ENCODE measurements around the gene GAPDH.
A peak's percentile ranks its signal among the peaks of the same experiment; 100 is the strongest.
"Not testable (repeated sequence)": the region's sequence is repeated elsewhere in the genome, so short reads cannot be mapped to it uniquely, and the experiment has no call there.

The GAPDH gene

GRCh38 chr12:6550294-6551062 lies 16.2 kb downstream of the GAPDH start:
- Histone ChIP-seq H3K9me3 (no peaks in the 10 kb centered on the region), H3K9ac (peak overlapping the region; percentile 56), H3K27ac (peak overlapping the region; percentile 68), H3K4me2 (peak overlapping the region; percentile 96), H3K27me3 (no peaks in the 10 kb centered on the region), H3K4me3 (no peak overlapping the region), H3K36me3 (peaks cover 64% of the 10 kb centered on the region), H4K20me1 (peaks cover 73% of the 10 kb centered on the region), H3K4me1 (peaks cover 77% of the 10 kb centered on the region)
- 0 out of 2 replicates have a peak, but pooled peaks have one; percentile 36 for TF ChIP-seq Cebpa-rat (IDR thresholded peaks at IDR 0.05)

- Histone ChIP-seq H3K9me3 (no peaks in the 10 kb centered on the region), H3K27ac (peak overlapping the region; percentile 40), H3K4me3 (no peak overlapping the region), H4K20me1 (peaks cover 75% of the 10 kb centered on the region), H3K36me3 (peaks cover 58% of the 10 kb centered on the region), H3K9ac (peak overlapping the region; percentile 56), H3K4me1 (peaks cover 78% of the 10 kb centered on the region), H3K4me2 (peak overlapping the region; percentile 96), H3K27me3 (no peaks in the 10 kb centered on the region)
- TF ChIP-seq Cebpa-rat (IDR thresholded peaks at IDR 0.05): no peak
Measured at GRCh38 chr12:6551063-6551461, 16.7 kb downstream of the GAPDH start.

GRCh38 chr12:6551496-6552139 lies 17.3 kb downstream of the GAPDH start:
- TF ChIP-seq Cebpa-rat (IDR thresholded peaks at IDR 0.05): no peak
- H3K9me3 ChIP-seq: no peaks in the 10 kb centered on the region
- H3K27ac ChIP-seq: peak overlapping the region; percentile 40
- H3K9ac ChIP-seq: peak overlapping the region; percentile 56
- peaks cover 83% of the 10 kb centered on the region for H3K4me1 ChIP-seq
- no peaks in the 10 kb centered on the region for H3K27me3 ChIP-seq
- peak overlapping the region; percentile 98; the same call in 1 of the 2 replicates for H3K4me3 ChIP-seq
- peaks cover 57% of the 10 kb centered on the region for H3K36me3 ChIP-seq
- peak overlapping the region; percentile 96 for H3K4me2 ChIP-seq
- H4K20me1 ChIP-seq: peaks cover 78% of the 10 kb centered on the region

- peaks cover 57% of the 10 kb centered on the region for H3K36me3 ChIP-seq
- peaks cover 87% of the 10 kb centered on the region for H3K4me1 ChIP-seq
- no peaks in the 10 kb centered on the region for H3K27me3 ChIP-seq
- H3K4me2 ChIP-seq: peak overlapping the region; percentile 96
- H3K9me3 ChIP-seq: no peaks in the 10 kb centered on the region
- no peak for TF ChIP-seq Cebpa-rat (IDR thresholded peaks at IDR 0.05)
- H3K27ac ChIP-seq: peak overlapping the region; percentile 40
- H3K4me3 ChIP-seq: peak overlapping the region; percentile 98; the same call in 1 of the 2 replicates
- H3K9ac ChIP-seq: peak overlapping the region; percentile 56
- peaks cover 84% of the 10 kb centered on the region for H4K20me1 ChIP-seq
Measured at GRCh38 chr12:6552140-6552551, 17.8 kb downstream of the GAPDH start.

- Histone ChIP-seq H3K4me3 (peak overlapping the region; percentile 98), H3K36me3 (peaks cover 56% of the 10 kb centered on the region)
Measured at GRCh38 chr12:6553051-6553868, 18.9 kb downstream of the GAPDH start.

DNA sequence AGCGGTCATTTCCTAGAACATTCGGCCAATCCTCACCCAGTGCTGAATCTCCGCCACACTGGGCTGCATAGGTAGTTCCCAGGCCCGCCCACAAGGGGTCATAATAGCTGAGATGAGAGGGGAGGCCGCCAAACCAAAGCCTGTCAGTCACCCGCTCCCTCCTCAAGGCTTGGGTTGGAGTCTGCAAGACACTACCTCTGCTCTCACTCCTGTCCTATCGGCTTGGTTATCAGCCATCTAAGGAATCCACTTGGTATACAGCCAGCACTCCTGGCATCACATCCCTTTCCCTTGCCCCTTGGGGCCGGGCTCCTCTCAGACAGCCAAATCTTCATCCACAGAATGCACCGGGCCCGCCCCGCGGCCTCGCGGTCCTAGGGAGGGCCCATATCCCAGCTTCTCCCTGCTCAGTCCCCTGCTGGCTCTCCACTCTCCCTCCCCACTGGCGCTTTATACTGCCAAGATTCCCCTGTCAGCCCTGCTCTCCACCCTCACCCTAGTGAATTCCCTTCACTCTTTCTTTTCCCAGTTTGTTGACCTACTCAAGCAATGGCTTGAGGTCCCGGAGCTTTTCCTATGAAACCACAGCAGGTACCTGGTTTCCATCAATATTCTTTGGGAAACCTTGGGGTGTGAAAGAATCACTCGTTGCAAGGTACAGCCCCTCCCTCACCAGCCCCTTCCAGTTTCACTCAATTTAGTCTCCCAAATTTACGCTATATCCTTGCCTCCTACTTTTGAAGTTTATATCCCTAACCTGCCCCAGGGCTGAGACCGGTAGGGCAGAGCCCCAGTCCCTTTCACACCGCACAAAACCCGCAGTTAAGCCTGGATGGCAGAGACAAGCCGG lies 20.1 kb downstream of the GAPDH start:
- Histone ChIP-seq H3K9me3 (no peaks in the 10 kb centered on the region), H3K9ac (peak overlapping the region; percentile 90), H3K4me1 (peaks cover 78% of the 10 kb centered on the region), H3K4me3 (peak overlapping the region; percentile 98), H3K4me2 (peak overlapping the region; percentile 96), H4K20me1 (peaks cover 86% of the 10 kb centered on the region), H3K36me3 (peaks cover 56% of the 10 kb centered on the region), H3K27me3 (no peaks in the 10 kb centered on the region), H3K27ac (peak overlapping the region; percentile 84)
- TF ChIP-seq Cebpa-rat (IDR thresholded peaks at IDR 0.05): no peak

More at GRCh38 chr12:6553051-6553868, 18.9 kb downstream of the GAPDH start:
- H3K9ac ChIP-seq: peak overlapping the region; percentile 56
- no peaks in the 10 kb centered on the region for H3K27me3 ChIP-seq
- no peak overlapping the region for H3K27ac ChIP-seq
- H4K20me1 ChIP-seq: peaks cover 94% of the 10 kb centered on the region
- H3K9me3 ChIP-seq: no peaks in the 10 kb centered on the region
- peaks cover 87% of the 10 kb centered on the region for H3K4me1 ChIP-seq
- TF ChIP-seq Cebpa-rat (IDR thresholded peaks at IDR 0.05): no peak
- peak overlapping the region; percentile 96 for H3K4me2 ChIP-seq

GRCh38 chr12:6555018-6555691 lies 20.8 kb downstream of the GAPDH start:
- Histone ChIP-seq H3K27me3 (no peaks in the 10 kb centered on the region), H3K27ac (peak overlapping the region; percentile 84), H3K9me3 (no peaks in the 10 kb centered on the region), H3K4me2 (peak overlapping the region; percentile 96), H4K20me1 (peaks cover 84% of the 10 kb centered on the region), H3K9ac (peak overlapping the region; percentile 90), H3K4me3 (peak overlapping the region; percentile 98), H3K36me3 (peaks cover 56% of the 10 kb centered on the region), H3K4me1 (peaks cover 71% of the 10 kb centered on the region)
- TF ChIP-seq Cebpa-rat (IDR thresholded peaks at IDR 0.05): no peak

DNA sequence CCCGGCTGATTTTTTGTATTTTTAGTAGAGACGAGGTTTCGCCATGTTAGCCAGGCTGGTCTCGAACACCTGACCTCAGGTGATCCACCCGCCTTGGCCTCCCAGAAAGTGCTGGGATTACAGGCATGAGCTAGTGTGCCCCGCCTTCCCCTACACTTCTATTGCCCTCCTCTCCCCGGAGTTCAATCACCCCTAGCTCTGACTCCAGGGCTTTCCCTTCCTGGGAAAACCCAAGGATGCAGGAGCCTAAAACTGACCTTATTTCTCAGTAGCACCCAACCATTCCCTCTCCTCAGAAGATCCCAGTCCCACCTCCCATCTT lies 22.1 kb downstream of the GAPDH start:
- not testable (repeated sequence) for H3K9ac ChIP-seq, H3K27ac ChIP-seq, H3K27me3 ChIP-seq, H3K9me3 ChIP-seq
- peak overlapping the region; percentile 98; the same call in 1 of the 2 replicates for H3K4me3 ChIP-seq
- H3K36me3 ChIP-seq: peaks cover 56% of the 10 kb centered on the region
- H3K4me1 ChIP-seq: peaks cover 58% of the 10 kb centered on the region
- peak overlapping the region; percentile 96 for H3K4me2 ChIP-seq
- H4K20me1 ChIP-seq: peaks cover 84% of the 10 kb centered on the region
